Loucy (cell line): ENCODE measurements around the gene CIDEA.

Experiments
- H2AFZ ChIP-seq: fragments of 200-600 bp; sonication (generic); 2 replicates; pipeline ENCODE4 v1.6.0; 2016; ENCODE audit warnings: antibody characterized with exemption, mild to moderate bottlenecking, low read length, moderate library complexity
- H3F3A ChIP-seq: fragments of 200-600 bp; 2 replicates; pipeline ENCODE4 v1.6.0; 2016; ENCODE audit warnings: antibody characterized with exemption, low read depth, mild to moderate bottlenecking
- H3K27me3 ChIP-seq: fragments of 200-600 bp; sonication (generic); 2 replicates; pipeline ENCODE4 v1.6.1; 2014; ENCODE audit warnings: low read length, mild to moderate bottlenecking; ENCODE audit not compliant: insufficient read depth, poor library complexity, severe bottlenecking
- H3K36me3 ChIP-seq: fragments of 200-600 bp; sonication (generic); 2 replicates; pipeline ENCODE4 v1.6.1; 2016; ENCODE audit warnings: low read length; ENCODE audit not compliant: insufficient read depth
- H3K4me1 ChIP-seq: fragments of 200-600 bp; sonication (generic); 2 replicates; pipeline ENCODE4 v1.5.1; 2014; ENCODE audit warnings: low read length, mild to moderate bottlenecking; ENCODE audit not compliant: insufficient read depth, poor library complexity, severe bottlenecking
- H3K4me2 ChIP-seq: fragments of 200-600 bp; sonication (generic); 2 replicates; pipeline ENCODE4 v1.6.0; 2014; ENCODE audit warnings: antibody characterized with exemption, low read length, low read depth, mild to moderate bottlenecking; ENCODE audit not compliant: poor library complexity, severe bottlenecking
- H3K4me3 ChIP-seq: fragments of 200-600 bp; sonication (generic); 2 replicates; pipeline ENCODE4 v1.5.1; 2014; ENCODE audit warnings: low read length, mild to moderate bottlenecking, mixed read lengths; ENCODE audit not compliant: poor library complexity, severe bottlenecking
- H3K79me2 ChIP-seq: fragments of 200-600 bp; sonication (generic); 2 replicates; pipeline ENCODE4 v1.6.1; 2014; ENCODE audit warnings: low read length; ENCODE audit not compliant: insufficient read depth
- H3K9ac ChIP-seq: fragments of 200-600 bp; sonication (generic); 2 replicates; pipeline ENCODE4 v1.6.0; 2014; ENCODE audit warnings: mild to moderate bottlenecking, low read depth, low read length, moderate library complexity; ENCODE audit not compliant: poor library complexity, severe bottlenecking
- H3K9me2 ChIP-seq: fragments of 200-600 bp; sonication (generic); replicated peaks from 2 replicates; pipeline ENCODE4 v1.6.1; 2016; ENCODE audit warnings: low read depth, low read length, mixed read lengths
- H3K9me3 ChIP-seq: fragments of 200-600 bp; sonication (generic); 2 replicates; pipeline ENCODE4 v1.6.1; 2014; ENCODE audit warnings: mild to moderate bottlenecking, antibody characterized with exemption, low read length, low read depth; ENCODE audit not compliant: insufficient read depth
- H4K20me1 ChIP-seq: fragments of 200-600 bp; sonication (generic); 2 replicates; pipeline ENCODE4 v1.6.0; 2014; ENCODE audit warnings: antibody characterized with exemption, low read length, mild to moderate bottlenecking; ENCODE audit not compliant: insufficient read depth, poor library complexity, severe bottlenecking
- CTCF ChIP-seq: fragments of 200-600 bp; sonication (generic); conservative IDR thresholded peaks from 2 replicates; pipeline ENCODE4 v1.5.1; 2014; ENCODE audit warnings: mild to moderate bottlenecking, antibody characterized with exemption, low read length
- EZH2phosphoT487 ChIP-seq: fragments of 200-600 bp; IDR thresholded peaks from 2 replicates; pipeline ENCODE4 v1.6.1; 2018; ENCODE audit warnings: antibody characterized with exemption, mild to moderate bottlenecking, moderate library complexity, borderline replicate concordance

CIDEA gene

GRCh38 chr18:12305930-12306629 lies 51.9 kb downstream of the CIDEA start:
- Histone ChIP-seq H3K27me3 (no peaks in the 10 kb centered on the region), H2AFZ (no peak overlapping the region), H3K4me2 (no peak overlapping the region), H3F3A (no peaks in the 10 kb centered on the region), H3K79me2 (no peaks in the 10 kb centered on the region), H3K9me3 (0 out of 2 replicates have a peak, but pooled peaks cover 2% of the 10 kb centered on the region), H4K20me1 (no peaks in the 10 kb centered on the region), H3K4me3 (no peak overlapping the region), H3K4me1 (no peaks in the 10 kb centered on the region), H3K9me2 (no peaks in the 10 kb centered on the region), H3K9ac (no peak overlapping the region), H3K36me3 (no peaks in the 10 kb centered on the region)
- TF ChIP-seq CTCF (no peak), EZH2phosphoT487 (no peak)

- Histone ChIP-seq H2AFZ (no peak overlapping the region), H3K4me2 (no peak overlapping the region), H3K79me2 (no peaks in the 10 kb centered on the region), H3K4me3 (no peak overlapping the region), H4K20me1 (no peaks in the 10 kb centered on the region), H3K36me3 (no peaks in the 10 kb centered on the region), H3K9ac (no peak overlapping the region), H3K4me1 (no peaks in the 10 kb centered on the region), H3K9me2 (no peaks in the 10 kb centered on the region), H3F3A (no peaks in the 10 kb centered on the region), H3K9me3 (0 out of 2 replicates have a peak, but pooled peaks cover 2% of the 10 kb centered on the region), H3K27me3 (no peaks in the 10 kb centered on the region)
- TF ChIP-seq CTCF (no peak), EZH2phosphoT487 (no peak)
Observed at GRCh38 chr18:12306752-12307700, 52.9 kb downstream of the CIDEA start.

DNA sequence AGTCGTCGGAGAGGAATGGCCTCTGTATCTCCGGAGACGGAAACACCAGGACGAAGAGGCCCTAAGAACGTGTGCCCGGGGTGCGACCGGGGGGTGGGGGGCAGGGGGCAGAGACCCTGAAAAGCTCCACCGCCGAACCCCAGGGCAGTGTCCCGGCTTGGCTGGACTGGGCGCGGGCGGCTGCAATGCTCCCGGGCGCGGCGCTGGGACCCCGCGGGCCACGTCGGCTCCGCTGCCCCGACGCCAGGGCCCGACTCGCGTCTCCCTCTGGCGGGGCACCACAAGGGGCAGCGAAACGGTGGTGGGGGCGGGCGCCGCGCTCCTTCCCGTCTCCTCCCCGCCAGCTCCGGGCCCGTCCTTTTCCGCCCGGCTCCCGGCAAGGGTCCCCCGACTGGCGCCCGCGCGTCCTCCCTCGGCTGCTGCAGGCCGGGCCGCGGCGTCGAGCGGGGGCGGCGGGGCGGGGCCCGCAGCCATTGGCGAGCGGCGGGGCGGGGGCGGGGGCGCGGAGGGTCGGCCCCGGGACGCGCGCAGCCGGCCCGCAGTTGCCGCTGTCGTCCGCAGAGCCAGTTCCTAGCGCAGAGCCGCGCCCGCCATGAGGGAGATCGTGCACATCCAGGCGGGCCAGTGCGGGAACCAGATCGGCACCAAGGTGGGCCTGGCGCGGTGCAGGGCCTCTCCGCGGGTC lies 53.7 kb downstream of the CIDEA start, which contains the start of gene TUBB6:
TUBB6 (plus strand) TSS at position 541 of the 685 bp plus-strand sequence; CDS start at position 593, 52 bp downstream.
- Histone ChIP-seq H4K20me1 (no peaks in the 10 kb centered on the region), H3K9me2 (no peaks in the 10 kb centered on the region), H3K27me3 (no peaks in the 10 kb centered on the region), H3F3A (no peaks in the 10 kb centered on the region), H3K36me3 (no peaks in the 10 kb centered on the region), H3K4me3 (no peak within 1 kb of the TSS), H3K79me2 (no peaks in the 10 kb centered on the region), H2AFZ (no peak within 1 kb of the TSS), H3K4me2 (no peak within 1 kb of the TSS), H3K9me3 (peaks cover 5% of the 10 kb centered on the region; the same call in 1 of the 2 replicates), H3K4me1 (no peaks in the 10 kb centered on the region), H3K9ac (no peak within 1 kb of the TSS)
- TF ChIP-seq EZH2phosphoT487 = no peak
- TF ChIP-seq CTCF = no peak
